GM19397 (cell line): ENCODE results near the gene MRPL53.

Experiments
- ATAC-seq: cut with Tn5 transposase; IDR thresholded peaks from one replicate; pipeline ENCODE4 v1.9.1; 2021; ENCODE audit warnings: mild to moderate bottlenecking, moderate library complexity; ENCODE audit not compliant: unreplicated experiment

The MRPL53 gene

GRCh38 chr2:74429487-74430451 lies 42.7 kb downstream of the MRPL53 start:
- no peak for ATAC-seq

DNA sequence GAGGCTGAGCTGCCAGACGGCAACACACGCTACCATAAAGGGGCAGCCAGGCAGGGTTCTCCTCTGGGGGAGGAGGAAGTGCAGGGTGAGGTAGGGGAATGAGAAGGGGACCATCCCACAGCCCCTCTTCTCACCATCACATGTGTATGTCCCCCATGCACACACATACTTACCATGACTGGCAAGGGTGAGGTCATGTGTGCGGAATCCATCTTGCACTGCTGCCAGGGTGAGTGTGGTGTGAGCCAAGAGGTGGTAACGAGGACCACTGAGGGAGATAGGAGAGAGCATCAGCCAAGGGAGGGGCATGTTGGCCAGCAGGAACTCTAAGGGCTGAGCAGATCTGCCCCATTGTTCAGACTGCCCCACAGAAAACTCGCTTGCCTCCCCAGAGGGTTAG lies 43.8 kb downstream of the MRPL53 start:
- ATAC-seq = no peak

DNA sequence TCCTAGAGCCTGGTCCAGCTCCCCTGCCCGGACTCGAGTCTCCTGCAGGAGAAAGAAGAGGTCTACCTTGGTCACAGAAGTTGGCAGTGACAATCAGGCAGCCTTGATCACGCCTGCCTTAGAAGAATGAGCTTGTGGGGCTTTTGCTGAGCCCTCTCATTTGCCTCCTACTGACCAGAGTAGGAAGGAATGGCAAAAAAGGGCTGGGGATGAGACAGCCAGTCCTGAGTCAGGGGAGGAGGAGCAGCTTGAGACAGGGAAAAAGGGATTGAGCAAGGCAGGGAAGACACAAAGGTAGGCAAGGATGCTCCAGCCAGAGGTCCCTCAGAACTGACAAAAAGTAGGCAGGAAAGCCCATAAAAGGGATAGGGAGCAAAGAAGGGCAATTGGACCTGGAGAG lies 44.9 kb downstream of the MRPL53 start:
- ATAC-seq = no peak

DNA sequence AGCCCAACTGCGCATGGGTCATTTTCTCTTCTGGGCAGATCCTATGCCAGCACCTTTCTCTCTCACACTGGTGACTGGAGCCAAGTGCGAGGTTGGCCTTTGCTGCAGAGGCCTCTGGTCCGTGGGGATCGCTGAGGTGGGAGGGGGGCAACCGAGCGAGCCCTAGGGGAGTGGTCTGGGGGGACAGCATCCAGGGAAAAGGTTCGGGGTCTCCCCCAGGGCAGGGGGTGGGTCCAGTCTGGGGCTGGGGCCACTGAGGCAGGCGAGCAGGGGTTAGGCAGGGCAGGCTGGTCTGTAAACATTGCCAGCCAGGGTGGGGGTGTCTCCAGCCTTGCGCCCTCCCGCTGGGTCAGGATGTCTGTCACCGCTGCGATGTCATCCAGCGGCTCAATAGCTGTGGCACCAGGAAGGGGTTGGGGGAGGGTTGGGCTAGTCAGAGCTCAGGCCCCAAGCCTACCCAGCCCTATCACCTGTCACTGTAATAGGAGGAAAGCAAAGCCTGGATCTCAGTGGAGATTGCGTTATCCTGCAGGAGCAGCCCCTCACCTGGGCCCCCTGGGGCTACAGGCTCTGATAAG lies 46.2 kb downstream of the MRPL53 start:
- ATAC-seq = no peak

- no peak for ATAC-seq
These were observed 47.0 kb downstream of the MRPL53 start for GRCh38 chr2:74425523-74425922.

DNA sequence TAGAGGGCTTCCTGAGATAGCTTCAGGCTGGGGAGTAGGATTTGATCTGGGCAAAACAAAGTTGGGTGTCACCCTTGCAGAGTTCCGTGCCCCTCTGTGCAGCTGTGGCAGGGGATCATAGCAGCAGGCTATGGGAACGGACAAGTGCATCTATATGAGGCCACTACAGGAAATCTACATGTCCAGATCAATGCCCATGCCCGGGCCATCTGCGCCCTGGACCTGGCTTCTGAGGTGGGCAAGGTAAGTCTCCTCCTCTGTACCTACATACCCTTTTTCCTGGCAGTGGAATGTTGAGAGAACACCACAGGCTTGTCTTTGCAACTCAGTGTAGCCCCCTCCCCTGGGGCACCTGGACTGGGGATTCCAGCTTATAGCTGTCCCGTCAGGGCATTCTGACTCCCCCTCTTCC lies 47.5 kb downstream of the MRPL53 start:
- ATAC-seq = no peak

DNA sequence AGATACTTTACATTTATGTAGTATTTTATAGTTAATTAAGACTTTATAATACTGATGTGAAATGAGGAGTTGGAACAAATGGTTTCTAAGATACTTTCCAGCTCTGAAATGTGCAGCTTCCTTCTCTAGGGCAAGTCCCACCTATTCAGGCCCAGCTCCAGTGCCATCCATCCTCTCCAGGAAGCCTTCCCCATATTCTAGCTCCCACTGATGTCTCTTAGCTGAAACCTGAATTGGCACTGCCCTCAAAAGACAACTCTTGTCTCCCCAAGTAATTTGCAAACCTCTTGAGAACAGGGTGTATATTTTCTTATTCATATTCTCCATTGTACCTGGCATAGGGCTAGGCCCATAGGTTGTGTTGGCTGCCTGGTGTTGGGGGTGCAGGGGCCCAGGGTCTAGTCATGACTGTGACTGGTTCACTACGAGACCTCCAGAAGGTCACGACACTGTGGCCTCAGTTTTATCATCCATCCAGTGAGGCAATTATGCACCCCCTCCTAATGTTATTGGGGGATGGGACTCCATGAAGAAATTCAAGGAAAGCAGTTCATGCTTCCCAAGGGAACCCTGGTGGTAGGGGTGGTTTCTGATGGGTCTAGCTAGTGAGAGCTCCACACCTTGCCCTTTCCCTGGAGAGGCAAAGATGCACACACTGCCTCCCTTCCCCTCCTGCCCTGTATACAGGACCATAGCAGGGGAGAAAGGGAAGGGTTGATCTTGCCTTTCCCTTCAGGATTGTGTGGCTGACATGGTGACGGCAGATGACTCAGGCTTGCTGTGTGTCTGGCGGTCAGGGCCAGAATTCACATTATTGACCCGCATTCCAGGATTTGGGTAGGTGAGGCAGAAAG lies 48.1 kb downstream of the MRPL53 start:
- ATAC-seq = no peak

GRCh38 chr2:74423231-74424095 lies 49.0 kb downstream of the MRPL53 start:
- no peak for ATAC-seq
